HG02763 (cell line): ENCODE measurements around the gene PHF23.
A peak's percentile ranks its signal among the peaks of the same experiment; 100 is the strongest.

ENCODE experiments used
- ATAC-seq: cut with Tn5 transposase; IDR thresholded peaks from one replicate; pipeline ENCODE4 v1.9.1; 2021; ENCODE audit warnings: mild to moderate bottlenecking, moderate library complexity; ENCODE audit not compliant: unreplicated experiment

The PHF23 gene

GRCh38 chr17:7239091-7240027 is at the start of gene PHF23:
Gene PHF23 (minus strand): TSS chr17:7239457. CDS start chr17:7239279, 178 bp downstream.
- peak; percentile 51 for ATAC-seq

GRCh38 chr17:7285679-7286078 is 46.4 kb upstream of the PHF23 start:
- ATAC-seq, result no peak

- no peak for ATAC-seq
Measured at GRCh38 chr17:7284911-7285310, 45.7 kb upstream of the PHF23 start.

GRCh38 chr17:7283471-7284216 is 44.4 kb upstream of the PHF23 start:
- ATAC-seq, result no peak

GRCh38 chr17:7282752-7283321 is 43.6 kb upstream of the PHF23 start:
- no peak for ATAC-seq

- ATAC-seq, result no peak
Measured at GRCh38 chr17:7281953-7282751, 42.9 kb upstream of the PHF23 start.

GRCh38 chr17:7281074-7281952 is 42.1 kb upstream of the PHF23 start, which contains the start of gene SLC2A4:
Gene SLC2A4 (plus strand): TSS chr17:7281718. CDS start chr17:7281935, 217 bp downstream.
- ATAC-seq, result peak; percentile 65

GRCh38 chr17:7280519-7281073 is 41.3 kb upstream of the PHF23 start:
- peak; percentile 72 for ATAC-seq

- ATAC-seq, result no peak
Measured at GRCh38 chr17:7279448-7279847, 40.2 kb upstream of the PHF23 start.

- ATAC-seq, result no peak
Measured at GRCh38 chr17:7266784-7267183, 27.5 kb upstream of the PHF23 start.

- no peak for ATAC-seq
Measured at GRCh38 chr17:7263801-7264078, 24.5 kb upstream of the PHF23 start.

- no peak for ATAC-seq
Measured at GRCh38 chr17:7262935-7263800, 23.9 kb upstream of the PHF23 start.

- no peak for ATAC-seq
Measured at GRCh38 chr17:7262192-7262934, 23.1 kb upstream of the PHF23 start, which contains the start of gene CLDN7. Gene CLDN7 (minus strand): TSS chr17:7262478. CDS start chr17:7262043, 435 bp downstream.

- ATAC-seq, result no peak
Measured at GRCh38 chr17:7261379-7262191, 22.3 kb upstream of the PHF23 start.

- no peak for ATAC-seq
Measured at GRCh38 chr17:7260651-7261378, 21.6 kb upstream of the PHF23 start.

GRCh38 chr17:7260151-7260550 is 20.9 kb upstream of the PHF23 start:
- no peak for ATAC-seq
